Uterus (tissue), 2 donors: Measurements from ENCODE around the gene C16orf92.

Experiments
- CTCF ChIP-seq, 4 experiments: fragments of 200-600 bp in 2 of 4; fragments of 450-650 bp in 2 of 4; sonication (generic) in 2 of 4; IDR thresholded peaks; one replicate each; pipeline ENCODE4 v1.5.1; 2016 to 2019; ENCODE audit warnings: antibody characterized with exemption in 4 of 4, mild to moderate bottlenecking in 2 of 4, moderate library complexity in 1 of 4
- POLR2A ChIP-seq, 2 donors: fragments of 450-650 bp; IDR thresholded peaks; one replicate each; pipeline ENCODE4 v1.6.1; 2016; ENCODE audit warnings: antibody characterized with exemption in 2 of 2, mild to moderate bottlenecking in 1 of 2, moderate library complexity in 1 of 2

- TF ChIP-seq CTCF (IDR thresholded peaks at IDR 0.05) (no peak), POLR2A (IDR thresholded peaks at IDR 0.05) (no peak)
These were observed 2.6 kb downstream of the C16orf92 start for GRCh38 chr16:30025574-30025973.
